GM23338 (cell line): ENCODE measurements around the gene CCDC137. TPM values are rescaled to one million over a fixed set of nuclear protein-coding genes. Genes with fewer than 3 reads are reported as not detected.

Experiments used
- ATAC-seq: fragments of 200-7000 bp; cut with Tn5 transposase; 3 replicates; pipeline ENCODE4 v1.9.1; 2020
- DNase-seq: peaks from one replicate; pipeline ENCODE4 v3.0.0-alpha.2; 2015; ENCODE audit warnings: low spot score
- H2AFZ ChIP-seq: fragments of 200-600 bp; sonication (generic); 2 replicates; pipeline ENCODE4 v1.8.0; 2016; ENCODE audit warnings: antibody characterized with exemption, mild to moderate bottlenecking, moderate library complexity
- H3F3A ChIP-seq: fragments of 200-600 bp; sonication (generic); replicated peaks from 2 replicates; pipeline ENCODE4 v1.8.0; 2017; ENCODE audit warnings: antibody characterized with exemption, mixed run types, low read depth
- H3K27ac ChIP-seq: fragments of 200-600 bp; sonication (generic); 2 replicates; pipeline ENCODE4 v1.6.1; 2016; ENCODE audit warnings: low read depth
- H3K27me3 ChIP-seq: fragments of 200-600 bp; sonication (generic); 2 replicates; pipeline ENCODE4 v1.8.0; 2016; ENCODE audit warnings: mild to moderate bottlenecking, mixed run types, moderate library complexity; ENCODE audit not compliant: insufficient read depth
- H3K36me3 ChIP-seq: fragments of 200-600 bp; sonication (generic); 2 replicates; pipeline ENCODE4 v1.8.0; 2016; ENCODE audit warnings: mild to moderate bottlenecking; ENCODE audit not compliant: insufficient read depth
- H3K4me1 ChIP-seq: fragments of 200-600 bp; sonication (generic); 2 replicates; pipeline ENCODE4 v1.8.0; 2016; ENCODE audit warnings: mild to moderate bottlenecking, moderate library complexity; ENCODE audit not compliant: insufficient read depth
- H3K4me2 ChIP-seq: fragments of 200-600 bp; sonication (generic); 2 replicates; pipeline ENCODE4 v1.7.1; 2017; ENCODE audit warnings: mixed run types
- H3K4me3 ChIP-seq: fragments of 200-600 bp; sonication (generic); 2 replicates; pipeline ENCODE4 v1.6.1; 2016; ENCODE audit warnings: mixed run types
- H3K79me2 ChIP-seq: fragments of 200-600 bp; sonication (generic); replicated peaks from 2 replicates; pipeline ENCODE4 v1.8.0; 2017; ENCODE audit warnings: mild to moderate bottlenecking; ENCODE audit not compliant: insufficient read depth
- H3K9me2 ChIP-seq: fragments of 200-600 bp; sonication (generic); 2 replicates; pipeline ENCODE4 v1.8.0; 2017; ENCODE audit not compliant: insufficient read depth
- H4K20me1 ChIP-seq: fragments of 200-600 bp; sonication (generic); replicated peaks from 2 replicates; pipeline ENCODE4 v1.8.0; 2017; ENCODE audit warnings: mild to moderate bottlenecking; ENCODE audit not compliant: insufficient read depth
- H3K27ac Mint-ChIP-seq: 2 replicates; pipeline ENCODE4 v1.8.0; 2020; ENCODE audit warnings: inconsistent platforms, mild to moderate bottlenecking, moderate library complexity, mixed read lengths
- H3K27me3 Mint-ChIP-seq: 3 replicates; pipeline ENCODE4 v1.8.0; 2022; ENCODE audit warnings: low read depth, mild to moderate bottlenecking, moderate library complexity, mixed read lengths, inconsistent platforms; ENCODE audit not compliant: insufficient read depth, poor library complexity
- H3K36me3 Mint-ChIP-seq: 3 replicates; pipeline ENCODE4 v1.8.0; 2021; ENCODE audit warnings: low read depth, mild to moderate bottlenecking, inconsistent platforms, moderate library complexity, mixed read lengths
- H3K4me1 Mint-ChIP-seq: 3 replicates; pipeline ENCODE4 v1.8.0; 2020; ENCODE audit warnings: mild to moderate bottlenecking, inconsistent platforms, mixed read lengths
- H3K4me3 Mint-ChIP-seq: 3 replicates; pipeline ENCODE4 v1.8.0; 2021; ENCODE audit warnings: moderate library complexity, mild to moderate bottlenecking, inconsistent platforms, mixed read lengths
- H3K9me3 Mint-ChIP-seq: 3 replicates; pipeline ENCODE4 v1.8.0; 2020; ENCODE audit warnings: moderate library complexity, mild to moderate bottlenecking, inconsistent platforms, mixed read lengths
- CREB1 ChIP-seq: fragments of 250-450 bp; sonication (Bioruptor Pico); IDR thresholded peaks from 2 replicates; pipeline ENCODE4 v1.5.0; 2020; ENCODE audit warnings: low read depth, mild to moderate bottlenecking, moderate library complexity
- CTCF ChIP-seq, 2 experiments: fragments of 200-600 bp in 1 of 2; sonication (generic) in 1 of 2; conservative IDR thresholded peaks; 2 replicates each; pipeline versions ENCODE4 v1.5.1 to v1.6.1; 2016 to 2017; ENCODE audit warnings: antibody characterized with exemption in 2 of 2, low read depth in 2 of 2, mild to moderate bottlenecking in 2 of 2, moderate library complexity in 1 of 2
- EZH2 ChIP-seq: fragments of 200-600 bp; sonication (generic); IDR thresholded peaks from one replicate; pipeline ENCODE4 v1.8.0; 2017; ENCODE audit warnings: antibody characterized with exemption, mild to moderate bottlenecking, low read depth; ENCODE audit not compliant: unreplicated experiment
- EZH2phosphoT487 ChIP-seq: fragments of 200-600 bp; sonication (generic); IDR thresholded peaks from one replicate; pipeline ENCODE4 v1.8.1; 2018; ENCODE audit warnings: antibody characterized with exemption; ENCODE audit not compliant: unreplicated experiment
- JUNB ChIP-seq: IDR thresholded peaks from one replicate; pipeline ENCODE4 v1.6.1; 2016; ENCODE audit warnings: antibody characterized with exemption; ENCODE audit not compliant: unreplicated experiment
- NANOG ChIP-seq: IDR thresholded peaks from 2 replicates; pipeline ENCODE4 v1.6.1; 2016; ENCODE audit warnings: antibody characterized with exemption, borderline replicate concordance
- POLR2AphosphoS5 ChIP-seq: IDR thresholded peaks from 2 replicates; pipeline ENCODE4 v1.6.1; 2016; ENCODE audit warnings: antibody characterized with exemption, low read depth
- STAT1 ChIP-seq: IDR thresholded peaks from one replicate; pipeline ENCODE4 v1.6.1; 2016; ENCODE audit warnings: antibody characterized with exemption; ENCODE audit not compliant: unreplicated experiment
- ZNF114 ChIP-seq: fragments of 250-450 bp; sonication (Bioruptor Pico); IDR thresholded peaks from 2 replicates; pipeline ENCODE4 v1.5.0; 2020; ENCODE audit warnings: mild to moderate bottlenecking, moderate library complexity
- ZNF331 ChIP-seq: fragments of 250-450 bp; sonication (Bioruptor Pico); IDR thresholded peaks from 2 replicates; pipeline ENCODE4 v1.5.0; 2020; ENCODE audit warnings: low read depth, mild to moderate bottlenecking, moderate library complexity
- ZNF462 ChIP-seq: fragments of 250-450 bp; sonication (Bioruptor Pico); IDR thresholded peaks from 2 replicates; pipeline ENCODE4 v1.5.0; 2020; ENCODE audit warnings: mild to moderate bottlenecking, moderate library complexity
- polyA plus RNA-seq: library from polyadenylated mRNA; unstranded; fragments of >200 nt; fragmentation: Nextera tagmentation; extraction: Ambion mirVana; gene quantifications from 2 replicates; pipeline ENCODE4 v1.2.1, GENCODE V29; 2016
- total RNA-seq: library from RNA; depleted of rRNA; stranded (reverse); fragments of >200 nt; shearing (Covaris generic); gene quantifications from 2 replicates; pipeline ENCODE4 v1.2.3, GENCODE V29; 2014
- TF ChIP-seq, protein P1 (sequence below): IDR thresholded peaks from 2 replicates; pipeline ENCODE4 v1.6.1; 2016; ENCODE audit warnings: antibody characterized with exemption
- TF ChIP-seq, protein P2 (sequence below): IDR thresholded peaks from one replicate; pipeline ENCODE4 v1.6.1; 2018; ENCODE audit warnings: antibody characterized with exemption; ENCODE audit not compliant: unreplicated experiment

The CCDC137 gene
- total and polyA plus RNA-seq, 2 experiments from 2014 or later: 26.1 to 73.4 TPM

DNA sequence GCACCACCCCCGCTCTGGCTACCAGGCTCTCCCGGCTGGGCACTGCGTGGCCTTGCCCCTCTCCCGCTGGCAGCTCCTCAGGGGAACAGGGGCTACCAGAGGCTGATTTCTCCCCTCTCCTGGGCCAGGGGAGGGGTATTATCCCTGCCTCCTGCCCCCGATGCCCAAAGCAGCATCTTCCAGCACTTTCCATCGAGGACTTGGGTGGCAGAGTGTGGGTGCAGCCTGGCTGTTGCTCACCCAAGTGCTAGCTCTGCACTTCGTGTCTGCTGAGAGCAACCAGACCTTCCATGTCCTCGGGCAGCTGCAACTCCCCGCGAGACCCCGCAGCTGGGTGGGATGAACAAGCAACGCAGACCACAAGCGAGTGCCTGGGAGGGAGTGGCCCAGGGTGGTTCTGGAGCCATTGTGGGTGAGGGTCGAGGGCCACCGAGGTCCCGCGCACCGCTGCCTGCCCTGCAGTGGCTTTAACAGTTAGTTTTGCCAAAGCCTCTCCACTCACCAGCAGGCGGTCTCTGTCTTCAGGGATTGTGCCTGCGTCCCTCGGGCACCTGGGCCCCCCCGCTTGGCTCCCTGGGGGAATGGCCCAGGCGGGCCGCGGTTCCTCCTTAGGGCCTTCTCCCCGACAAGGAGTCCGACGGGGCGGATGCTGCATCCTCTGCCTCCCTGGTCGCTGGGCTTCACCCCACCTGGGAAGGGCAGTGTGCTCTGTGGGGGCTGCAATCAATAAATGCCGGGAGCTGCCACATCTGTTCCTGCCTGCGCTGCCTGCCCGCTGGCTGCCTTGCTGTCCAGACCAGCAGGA lies 53.9 kb downstream of the CCDC137 start:
- Mint-ChIP-seq H3K36me3 (peaks cover 8% of the 10 kb centered on the region; the same call in 2 of the 3 replicates), H3K4me3 (no peak overlapping the region), H3K27me3 (peaks cover 8% of the 10 kb centered on the region), H3K27ac (0 out of 2 replicates have a peak overlapping the region, but pooled peaks have one; percentile 15), H3K4me1 (peaks cover 17% of the 10 kb centered on the region), H3K9me3 (no peaks in the 10 kb centered on the region; the same call in 2 of the 3 replicates)
- ATAC-seq (no peak; the same call in 1 of the 3 replicates), DNase-seq (no peak)
- H4K20me1 ChIP-seq: no peaks in the 10 kb centered on the region
- no peaks in the 10 kb centered on the region for H3K36me3 ChIP-seq
- H2AFZ ChIP-seq: no peak overlapping the region
- no peaks in the 10 kb centered on the region for H3K9me2 ChIP-seq
- no peak overlapping the region for H3K27ac ChIP-seq
- H3F3A ChIP-seq: peaks cover 17% of the 10 kb centered on the region; the same call in 1 of the 2 replicates
- no peaks in the 10 kb centered on the region for H3K79me2 ChIP-seq
- no peak overlapping the region for H3K4me2 ChIP-seq
- TF ChIP-seq JUNB (no peak), CTCF (conservative IDR thresholded peaks at IDR 0.05; ENCODE audit: low read depth in 2 of 2) (no peak), EZH2phosphoT487 (no peak), NANOG (no peak), EZH2 (no peak), STAT1 (no peak), ZNF462 (CRISPR knock-in tag) (no peak), ZNF331 (CRISPR knock-in tag) (no peak), POLR2AphosphoS5 (no peak), ZNF114 (CRISPR knock-in tag) (no peak), CREB1 (CRISPR knock-in tag) (no peak)
- TF ChIP-seq, protein P1, sequence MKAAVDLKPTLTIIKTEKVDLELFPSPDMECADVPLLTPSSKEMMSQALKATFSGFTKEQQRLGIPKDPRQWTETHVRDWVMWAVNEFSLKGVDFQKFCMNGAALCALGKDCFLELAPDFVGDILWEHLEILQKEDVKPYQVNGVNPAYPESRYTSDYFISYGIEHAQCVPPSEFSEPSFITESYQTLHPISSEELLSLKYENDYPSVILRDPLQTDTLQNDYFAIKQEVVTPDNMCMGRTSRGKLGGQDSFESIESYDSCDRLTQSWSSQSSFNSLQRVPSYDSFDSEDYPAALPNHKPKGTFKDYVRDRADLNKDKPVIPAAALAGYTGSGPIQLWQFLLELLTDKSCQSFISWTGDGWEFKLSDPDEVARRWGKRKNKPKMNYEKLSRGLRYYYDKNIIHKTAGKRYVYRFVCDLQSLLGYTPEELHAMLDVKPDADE: no peak
- TF ChIP-seq, protein P2, sequence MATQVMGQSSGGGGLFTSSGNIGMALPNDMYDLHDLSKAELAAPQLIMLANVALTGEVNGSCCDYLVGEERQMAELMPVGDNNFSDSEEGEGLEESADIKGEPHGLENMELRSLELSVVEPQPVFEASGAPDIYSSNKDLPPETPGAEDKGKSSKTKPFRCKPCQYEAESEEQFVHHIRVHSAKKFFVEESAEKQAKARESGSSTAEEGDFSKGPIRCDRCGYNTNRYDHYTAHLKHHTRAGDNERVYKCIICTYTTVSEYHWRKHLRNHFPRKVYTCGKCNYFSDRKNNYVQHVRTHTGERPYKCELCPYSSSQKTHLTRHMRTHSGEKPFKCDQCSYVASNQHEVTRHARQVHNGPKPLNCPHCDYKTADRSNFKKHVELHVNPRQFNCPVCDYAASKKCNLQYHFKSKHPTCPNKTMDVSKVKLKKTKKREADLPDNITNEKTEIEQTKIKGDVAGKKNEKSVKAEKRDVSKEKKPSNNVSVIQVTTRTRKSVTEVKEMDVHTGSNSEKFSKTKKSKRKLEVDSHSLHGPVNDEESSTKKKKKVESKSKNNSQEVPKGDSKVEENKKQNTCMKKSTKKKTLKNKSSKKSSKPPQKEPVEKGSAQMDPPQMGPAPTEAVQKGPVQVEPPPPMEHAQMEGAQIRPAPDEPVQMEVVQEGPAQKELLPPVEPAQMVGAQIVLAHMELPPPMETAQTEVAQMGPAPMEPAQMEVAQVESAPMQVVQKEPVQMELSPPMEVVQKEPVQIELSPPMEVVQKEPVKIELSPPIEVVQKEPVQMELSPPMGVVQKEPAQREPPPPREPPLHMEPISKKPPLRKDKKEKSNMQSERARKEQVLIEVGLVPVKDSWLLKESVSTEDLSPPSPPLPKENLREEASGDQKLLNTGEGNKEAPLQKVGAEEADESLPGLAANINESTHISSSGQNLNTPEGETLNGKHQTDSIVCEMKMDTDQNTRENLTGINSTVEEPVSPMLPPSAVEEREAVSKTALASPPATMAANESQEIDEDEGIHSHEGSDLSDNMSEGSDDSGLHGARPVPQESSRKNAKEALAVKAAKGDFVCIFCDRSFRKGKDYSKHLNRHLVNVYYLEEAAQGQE: no peak
- H3K4me1 ChIP-seq: peaks cover 6% of the 10 kb centered on the region; the same call in 1 of the 2 replicates
- no peaks in the 10 kb centered on the region for H3K27me3 ChIP-seq
- no peak overlapping the region for H3K4me3 ChIP-seq
